HG02884 (cell line): Measurements from ENCODE around the gene DDX11.
"Not testable (repeated sequence)": the region's sequence is repeated elsewhere in the genome, so short reads cannot be mapped to it uniquely, and the experiment has no call there.

Experiments used
- ATAC-seq: cut with Tn5 transposase; IDR thresholded peaks from one replicate; pipeline ENCODE4 v1.9.1; 2021; ENCODE audit warnings: mild to moderate bottlenecking, moderate library complexity; ENCODE audit not compliant: unreplicated experiment

DDX11 gene

DNA sequence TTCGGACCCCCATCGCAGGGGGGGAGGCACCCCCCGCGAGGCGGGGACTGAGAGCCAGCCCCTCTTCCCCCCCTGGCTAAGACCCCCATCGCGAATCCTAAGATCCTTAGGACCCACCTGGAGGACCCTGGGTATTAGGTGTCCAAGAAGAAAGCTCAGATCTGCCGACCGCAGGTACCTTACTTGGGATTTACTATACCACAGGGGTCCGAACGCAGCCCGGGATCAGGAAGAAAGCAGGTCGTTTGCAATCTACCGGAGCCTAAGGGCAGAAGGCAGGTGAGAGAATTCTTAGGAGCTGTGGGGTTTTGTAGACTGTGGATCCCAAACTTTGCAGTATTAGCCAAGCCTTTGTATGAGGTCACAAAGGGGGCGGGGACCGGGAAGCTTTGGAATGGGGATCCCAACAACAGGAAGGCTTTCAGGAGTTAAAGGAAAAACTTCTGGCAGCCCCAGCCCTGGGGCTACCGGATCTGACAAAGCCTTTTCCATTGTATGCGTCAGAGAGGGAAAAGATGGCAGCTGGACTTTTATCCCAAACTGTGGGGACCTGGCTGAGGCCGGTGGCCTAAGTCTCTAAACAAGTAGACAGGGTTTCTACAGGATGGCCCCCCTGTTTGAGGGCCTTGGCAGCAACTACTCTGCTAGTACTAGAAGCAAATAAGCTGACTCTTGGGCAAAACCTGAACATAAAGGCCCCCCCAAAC, 47.5 kb downstream of the DDX11 start:
- ATAC-seq = not testable (repeated sequence)

GRCh38 chr12:31122481-31122880, 48.8 kb downstream of the DDX11 start:
- ATAC-seq = no peak

DNA sequence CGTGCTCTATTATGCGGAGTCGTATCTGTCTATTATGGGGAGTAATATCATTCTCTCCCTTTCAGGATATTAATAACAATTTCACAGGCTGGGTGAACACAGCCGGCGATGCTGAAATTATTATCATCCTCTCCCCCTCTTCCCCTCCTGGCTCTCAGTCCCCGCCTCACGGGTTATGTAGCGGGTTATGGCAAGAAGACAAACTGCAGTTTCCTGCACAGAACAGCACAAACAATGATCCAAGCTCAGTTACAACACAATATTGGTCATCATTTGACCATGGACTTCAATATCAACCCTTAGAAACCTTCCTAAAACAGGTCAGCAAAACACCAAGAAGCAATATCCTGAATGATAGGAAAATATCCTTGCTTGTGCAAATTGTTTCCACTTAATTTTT, 50.5 kb downstream of the DDX11 start:
- ATAC-seq = not testable (repeated sequence)

- not testable (repeated sequence) for ATAC-seq
These were observed 51.5 kb downstream of the DDX11 start for GRCh38 chr12:31125171-31125570.

GRCh38 chr12:31127209-31127848, 53.7 kb downstream of the DDX11 start:
- not testable (repeated sequence) for ATAC-seq

- ATAC-seq = not testable (repeated sequence)
These were observed 62.9 kb downstream of the DDX11 start for GRCh38 chr12:31136581-31136980.

DNA sequence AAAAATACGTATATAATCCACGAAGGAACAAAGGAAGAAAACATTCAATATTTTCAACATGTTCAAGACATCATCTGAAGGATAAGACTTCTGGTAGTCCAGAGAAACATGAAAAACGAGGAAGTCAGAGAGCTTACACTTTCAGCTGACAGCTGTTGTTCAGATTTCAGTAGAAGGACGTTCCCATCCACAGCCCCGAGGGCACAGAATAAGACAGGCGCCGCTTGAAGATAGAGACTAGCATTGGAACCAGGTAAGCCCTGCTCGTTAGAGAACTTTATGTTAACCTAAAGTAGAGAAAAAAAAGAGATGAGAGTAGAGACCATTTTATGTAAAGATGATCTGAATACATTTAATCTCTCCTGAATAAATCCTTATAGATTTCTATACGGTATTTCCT, 71.1 kb downstream of the DDX11 start:
- ATAC-seq = not testable (repeated sequence)

- ATAC-seq = not testable (repeated sequence)
These were observed 71.6 kb downstream of the DDX11 start for GRCh38 chr12:31145296-31145695.

GRCh38 chr12:31147415-31147814, 73.8 kb downstream of the DDX11 start:
- ATAC-seq = not testable (repeated sequence)

- not testable (repeated sequence) for ATAC-seq
These were observed 77.1 kb downstream of the DDX11 start for GRCh38 chr12:31150766-31151165.
